Measurements from ENCODE around the gene WDR38.

The WDR38 gene

GRCh38 chr9:124859803-124860581, 6.7 kb downstream of the WDR38 start:
- no peak for DNase-seq

DNA sequence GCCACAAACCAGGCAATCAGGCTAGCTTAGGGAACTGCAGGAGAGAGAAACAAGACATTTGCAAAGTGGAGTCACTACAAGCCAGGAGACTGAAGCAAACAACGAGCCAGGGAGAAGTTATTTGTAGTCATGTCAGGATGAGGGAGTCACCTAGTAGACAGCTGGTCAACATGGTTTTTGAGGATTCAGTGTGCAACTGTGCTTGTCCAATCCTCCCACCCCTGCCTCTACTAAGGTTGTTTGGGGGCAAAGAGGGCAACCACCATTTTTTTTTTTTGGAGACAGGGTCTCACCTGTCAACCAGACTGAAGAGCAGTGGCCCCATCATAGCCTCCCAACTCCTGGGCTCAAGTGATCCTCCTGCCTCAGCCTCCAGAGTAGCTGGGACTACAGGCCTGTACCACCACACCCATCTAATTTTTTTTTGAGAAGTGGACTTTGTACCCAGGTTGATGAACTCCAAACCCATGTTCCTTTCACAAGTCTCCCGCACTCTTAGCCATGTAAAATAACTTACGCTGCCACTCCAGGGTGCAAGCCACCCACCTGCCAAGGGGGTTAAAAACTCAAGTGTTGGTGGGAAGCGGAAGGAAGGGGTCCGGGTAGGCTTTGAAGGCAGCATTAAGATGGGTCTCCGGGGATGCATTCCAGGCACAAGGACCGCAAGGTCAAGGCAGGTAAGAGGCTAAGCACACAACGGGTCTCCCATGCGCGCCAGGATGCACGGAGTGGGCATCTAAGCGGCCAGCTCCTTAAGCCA, 7.5 kb downstream of the WDR38 start:
- no peak for DNase-seq

- DNase-seq: peak; percentile 97
Observed at GRCh38 chr9:124861342-124862229, 8.3 kb downstream of the WDR38 start, which contains the start of the genes ARPC5L and RPL35. Gene ARPC5L, plus strand, starts transcription at chr9:124862130. Its CDS starts 7,161 bp downstream, at chr9:124869291. Gene RPL35, minus strand, starts transcription at chr9:124861957. Its CDS starts 45 bp downstream, at chr9:124861912.

GRCh38 chr9:124863371-124863871, 10.2 kb downstream of the WDR38 start:
- DNase-seq: no peak

GRCh38 chr9:124868511-124869465, 15.5 kb downstream of the WDR38 start:
- peak; percentile 91 for DNase-seq

DNA sequence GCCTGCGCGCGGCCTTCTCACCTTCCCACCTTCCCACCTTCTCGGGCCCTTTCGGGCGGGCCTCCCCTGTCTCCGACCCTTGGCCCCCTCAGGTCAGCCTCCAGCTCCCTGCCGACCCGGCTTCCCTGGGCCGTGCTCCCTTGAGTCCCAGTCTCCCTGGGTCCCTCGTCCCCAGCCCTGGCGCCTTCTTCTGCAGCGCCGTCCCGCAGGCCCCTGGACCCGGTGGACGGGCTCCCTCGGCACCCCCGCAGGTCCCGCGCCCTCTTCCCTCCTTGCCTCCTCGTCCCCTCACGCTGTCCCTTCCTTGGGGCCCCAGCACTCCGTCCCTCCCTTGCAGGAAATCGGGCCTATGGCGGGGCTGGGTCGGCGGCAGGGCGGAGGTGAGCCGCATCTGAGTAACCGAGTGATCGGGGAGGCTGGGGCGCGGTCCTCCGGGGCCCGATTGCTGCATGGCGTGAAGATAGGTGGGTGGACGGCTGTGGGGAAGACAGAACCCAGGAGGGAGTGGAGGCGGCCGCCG, 16.3 kb downstream of the WDR38 start:
- peak; percentile 63 for DNase-seq

GRCh38 chr9:124869986-124870560, 16.8 kb downstream of the WDR38 start:
- peak; percentile 90 for DNase-seq

DNA sequence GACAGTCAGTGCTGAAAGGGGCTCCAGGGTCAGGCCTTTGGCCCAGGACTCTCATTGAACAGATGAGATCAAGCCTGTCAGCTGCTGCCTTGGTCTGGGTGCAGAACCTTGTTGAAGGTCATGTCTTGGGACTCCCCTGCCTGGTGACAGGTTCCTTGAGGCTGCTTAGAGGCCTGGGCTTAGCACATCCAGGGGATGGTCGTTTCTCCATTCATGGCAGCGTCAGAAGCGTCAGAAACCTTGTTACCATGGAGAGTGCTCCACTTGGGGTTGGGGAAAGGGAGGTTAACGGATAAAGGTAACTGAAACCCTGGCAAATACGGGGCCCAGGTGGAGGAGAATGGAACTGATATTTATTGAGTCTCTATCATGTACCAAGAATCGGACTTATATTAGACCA, 17.5 kb downstream of the WDR38 start:
- DNase-seq: no peak

DNA sequence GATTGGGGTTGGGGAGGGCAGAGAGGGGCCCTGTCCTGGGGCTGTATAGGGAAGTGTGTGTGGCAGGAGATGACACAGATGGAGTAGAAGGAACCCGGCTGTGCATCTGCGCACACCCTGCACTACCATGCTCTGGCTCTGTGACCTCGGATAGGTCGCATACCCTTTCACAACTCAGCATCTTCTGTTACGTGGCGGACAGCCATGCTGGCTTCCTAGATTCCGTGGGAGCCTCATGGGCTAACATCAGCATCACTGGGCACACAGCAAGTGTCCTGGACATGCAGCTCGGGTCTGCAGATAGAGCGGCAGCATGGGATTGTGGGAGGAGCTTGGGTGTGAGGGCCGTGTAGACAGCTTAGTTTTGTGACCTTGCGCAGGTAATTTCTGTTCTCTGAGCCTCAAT, 17.9 kb downstream of the WDR38 start:
- DNase-seq: no peak

DNA sequence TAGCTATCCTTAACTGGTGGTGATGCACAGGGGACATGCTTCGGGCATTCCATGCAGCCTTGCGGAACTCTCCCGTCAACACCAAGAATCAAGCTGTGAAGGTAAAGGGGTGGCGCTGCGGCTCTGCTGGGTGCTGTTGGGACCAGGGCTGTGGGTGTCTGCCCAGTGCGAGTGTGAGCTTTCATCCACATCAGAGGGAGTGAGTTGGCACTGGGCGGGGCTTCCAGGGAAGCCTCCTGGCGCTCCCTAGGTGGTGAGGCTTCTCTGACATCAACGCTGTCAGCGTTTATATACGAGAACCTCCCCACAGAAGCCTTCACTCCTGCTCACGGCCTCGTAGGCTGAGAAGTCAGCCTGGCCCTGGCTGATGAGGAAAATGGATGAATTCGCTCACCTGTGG, 20.4 kb downstream of the WDR38 start:
- no peak for DNase-seq

DNA sequence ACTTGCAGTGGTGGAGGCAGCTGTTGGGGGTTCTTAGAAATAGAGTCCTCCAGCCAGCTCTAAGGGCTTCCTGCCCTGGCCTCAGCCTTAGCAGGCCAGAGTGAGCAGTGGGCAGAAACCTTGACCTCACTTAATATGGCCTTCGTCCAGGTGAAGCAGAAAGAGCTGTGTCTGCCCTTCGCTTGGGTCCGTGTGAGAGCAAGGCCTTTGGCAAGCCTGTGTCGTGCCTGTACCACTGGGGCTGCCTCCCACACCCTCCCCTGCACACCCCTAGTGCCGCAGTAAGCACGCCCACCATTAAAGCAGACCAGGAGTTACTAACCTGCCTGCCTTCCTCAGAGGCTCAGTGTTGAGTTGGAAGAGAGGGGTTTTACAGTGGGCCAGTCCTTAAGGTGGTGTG, 22.2 kb downstream of the WDR38 start:
- DNase-seq: no peak

DNA sequence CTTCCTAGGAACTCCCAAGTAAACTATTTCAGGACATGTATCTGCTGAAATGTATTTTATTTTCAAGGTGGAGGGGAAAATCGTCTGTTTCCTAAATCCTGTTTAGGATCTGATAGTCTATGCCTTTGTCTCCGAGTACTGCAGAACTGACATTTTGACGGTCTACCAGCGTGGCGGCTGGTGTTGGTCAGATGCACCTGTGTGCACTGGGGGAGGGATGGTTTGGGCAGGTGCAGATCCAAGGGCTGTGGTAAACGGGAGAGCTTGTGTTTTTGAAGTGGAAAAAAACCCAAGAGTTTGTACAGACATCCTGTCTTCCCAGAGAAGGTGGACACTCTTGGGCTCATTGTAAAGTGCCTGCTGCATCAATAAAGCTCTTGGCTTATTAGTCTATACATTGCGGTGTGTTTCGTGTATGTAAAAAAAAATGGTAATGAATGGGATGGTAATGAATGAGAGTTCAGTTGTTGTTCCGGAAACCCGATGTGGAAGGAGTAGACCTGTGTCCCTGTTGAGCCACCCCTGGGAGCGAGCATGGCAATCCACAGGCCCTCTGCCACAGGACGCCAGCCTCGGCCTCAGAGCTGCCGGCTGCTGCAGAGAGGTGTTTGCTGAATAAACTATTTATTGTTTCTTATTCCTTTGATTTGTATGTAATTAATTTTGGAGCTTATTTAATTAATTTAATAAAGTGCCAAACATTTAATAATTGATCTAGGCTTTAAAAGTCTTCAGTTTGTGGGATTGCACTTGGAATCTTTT, 23.9 kb downstream of the WDR38 start:
- DNase-seq: no peak

GRCh38 chr9:124878021-124878420, 24.8 kb downstream of the WDR38 start:
- DNase-seq: no peak

DNA sequence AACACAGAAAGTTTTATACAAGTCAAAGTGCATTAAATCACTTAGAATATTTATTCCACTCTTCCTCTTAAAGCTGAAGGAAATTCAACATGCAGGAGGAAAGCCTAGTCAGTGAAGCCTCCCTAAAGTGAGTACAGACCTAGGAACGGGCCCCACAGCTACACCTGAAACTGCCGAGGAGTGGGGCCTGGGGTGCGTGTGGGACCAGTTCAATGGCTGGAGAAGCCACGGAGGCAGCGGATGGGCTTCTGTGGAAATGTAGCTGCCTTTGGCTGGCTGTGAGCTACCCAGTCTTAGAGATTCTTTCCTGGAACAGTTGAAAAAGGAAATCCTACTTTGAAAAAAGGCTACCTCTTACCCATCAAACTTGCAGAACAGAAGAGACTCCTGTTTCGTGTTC, 25.3 kb downstream of the WDR38 start:
- DNase-seq: no peak

- no peak for DNase-seq
Observed at GRCh38 chr9:124879226-124879625, 26.0 kb downstream of the WDR38 start.

DNA sequence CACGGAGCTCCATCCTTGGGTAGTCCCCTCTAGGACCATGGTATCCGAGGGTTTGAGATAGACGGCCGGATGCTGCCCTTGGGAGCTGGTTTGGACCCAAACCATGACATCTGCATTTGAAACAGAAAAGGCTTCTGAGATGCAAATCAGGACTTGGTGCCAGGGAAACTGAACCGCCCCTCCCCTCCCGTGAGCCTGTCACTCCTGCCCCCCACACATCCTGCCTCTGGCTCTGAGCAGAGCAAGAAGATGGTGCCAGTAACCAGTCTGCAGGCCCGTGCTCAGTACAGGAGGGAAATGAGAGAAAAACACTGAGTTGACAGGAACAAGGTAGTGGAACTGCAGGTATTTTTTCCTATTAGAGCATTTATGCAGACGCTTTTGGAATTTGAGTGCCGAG, 27.2 kb downstream of the WDR38 start:
- DNase-seq: no peak

- DNase-seq: no peak
Observed at GRCh38 chr9:124881138-124881743, 28.0 kb downstream of the WDR38 start.

DNA sequence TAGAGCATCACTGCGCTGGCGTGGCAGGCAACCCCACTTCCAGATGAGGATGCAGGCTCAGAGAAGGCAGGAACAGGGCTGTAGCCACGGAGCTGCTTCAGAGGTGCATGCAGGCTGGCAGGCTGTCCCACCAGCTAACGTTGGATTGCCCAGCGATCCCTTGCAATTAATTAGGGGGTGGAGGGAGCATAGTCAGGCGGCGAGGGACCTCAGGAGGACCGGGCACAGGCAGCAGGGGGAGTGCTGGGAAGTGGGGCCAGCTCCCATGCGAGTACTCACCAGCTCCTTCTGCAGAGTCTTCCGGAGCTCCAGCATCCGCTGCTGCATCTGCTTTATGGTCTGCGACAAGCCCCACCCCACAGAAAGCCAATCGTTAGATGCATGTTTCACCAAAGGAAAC, 29.0 kb downstream of the WDR38 start:
- no peak for DNase-seq

- DNase-seq: no peak
Observed at GRCh38 chr9:124884376-124884775, 31.1 kb downstream of the WDR38 start.

DNA sequence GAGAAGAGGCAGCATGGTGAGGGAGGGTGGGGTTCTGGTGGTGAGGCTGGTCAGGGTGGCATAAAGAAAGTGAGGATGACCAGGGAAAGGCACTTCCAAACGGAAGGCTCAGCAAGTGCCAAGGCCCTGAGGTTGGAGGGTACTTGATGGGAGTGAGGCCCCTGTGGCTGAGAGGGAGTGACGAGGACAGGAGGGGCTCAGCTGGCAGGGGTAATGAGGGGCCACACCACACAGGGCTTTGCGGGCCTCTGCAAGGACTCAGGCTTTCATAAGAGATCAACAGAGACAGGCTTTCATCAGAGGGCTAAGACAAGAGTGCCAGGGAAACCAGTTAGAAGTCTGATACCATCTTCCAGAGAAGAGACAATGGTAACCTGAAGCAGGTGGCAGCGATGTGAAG, 32.3 kb downstream of the WDR38 start:
- no peak for DNase-seq

Measured in stimulated activated CD4-positive, alpha-beta T cell treated with anti-CD3 and anti-CD28 coated beads, Interleukin-4, amount 100 ng/mL, for 24 hours (primary cell).